DND-41 (cell line): ENCODE data around the gene NPHS1.
"Not testable (repeated sequence)": the region's sequence is repeated elsewhere in the genome, so short reads cannot be mapped to it uniquely, and the experiment has no call there.

ENCODE experiments used
- ATAC-seq: fragments of 200-7000 bp; cut with Tn5 transposase; 3 replicates; pipeline ENCODE4 v1.9.1; 2021; ENCODE audit warnings: low read depth; ENCODE audit not compliant: insufficient read depth
- DNase-seq: peaks from one replicate; pipeline ENCODE4 v3.0.0-alpha.2; 2020
- H2AFZ ChIP-seq: 2 replicates; pipeline ENCODE4 v1.6.0; 2012; ENCODE audit warnings: low read depth, low read length
- H3K27ac ChIP-seq: 2 replicates; pipeline ENCODE4 v1.5.1; 2012; ENCODE audit warnings: low read length, inconsistent platforms
- H3K27me3 ChIP-seq: fragments of 200-600 bp; sonication (generic); 2 replicates; pipeline ENCODE4 v1.6.0; 2012; ENCODE audit warnings: low read length, mild to moderate bottlenecking, inconsistent platforms; ENCODE audit not compliant: insufficient read depth, poor library complexity
- H3K36me3 ChIP-seq: 2 replicates; pipeline ENCODE4 v1.5.1; 2012; ENCODE audit warnings: low read length, inconsistent platforms; ENCODE audit not compliant: insufficient read depth
- H3K4me1 ChIP-seq: 2 replicates; pipeline ENCODE4 v1.5.1; 2012; ENCODE audit warnings: mild to moderate bottlenecking, low read length; ENCODE audit not compliant: insufficient read depth
- H3K4me2 ChIP-seq: 2 replicates; pipeline ENCODE4 v1.6.0; 2012; ENCODE audit warnings: mild to moderate bottlenecking, moderate library complexity, low read length, inconsistent platforms; ENCODE audit not compliant: insufficient read depth
- H3K4me3 ChIP-seq, 2 experiments: fragments of 200-600 bp in 1 of 2; shearing (Covaris generic) in 1 of 2; 2 replicates each; pipeline ENCODE4 v1.5.1; 2012 to 2016; ENCODE audit warnings: inconsistent platforms in 2 of 2, low read length in 2 of 2, mild to moderate bottlenecking in 2 of 2, low read depth in 1 of 2, moderate library complexity in 1 of 2
- H3K79me2 ChIP-seq: 2 replicates; pipeline ENCODE4 v1.6.0; 2012; ENCODE audit warnings: low read length, inconsistent platforms; ENCODE audit not compliant: insufficient read depth
- H3K9ac ChIP-seq: 2 replicates; pipeline ENCODE4 v1.6.0; 2012; ENCODE audit warnings: low read depth, mild to moderate bottlenecking, inconsistent platforms, low read length, moderate library complexity
- H3K9me3 ChIP-seq: 2 replicates; pipeline ENCODE4 v1.5.1; 2012; ENCODE audit warnings: low read length, moderate library complexity, mild to moderate bottlenecking, inconsistent platforms; ENCODE audit not compliant: insufficient read depth, severe bottlenecking
- H4K20me1 ChIP-seq: 2 replicates; pipeline ENCODE4 v1.6.0; 2012; ENCODE audit warnings: low read length; ENCODE audit not compliant: insufficient read depth
- EZH2 ChIP-seq: IDR thresholded peaks from 3 replicates; pipeline ENCODE4 v1.6.1; 2012; ENCODE audit warnings: borderline replicate concordance, low read depth, mild to moderate bottlenecking, moderate library complexity, low read length, inconsistent platforms; ENCODE audit not compliant: severe bottlenecking
- TF ChIP-seq, protein P1 (sequence below): IDR thresholded peaks from 2 replicates; pipeline ENCODE4 v1.5.1; 2012; ENCODE audit warnings: borderline replicate concordance, low read length, moderate library complexity, mild to moderate bottlenecking; ENCODE audit not compliant: poor library complexity, severe bottlenecking; ENCODE audit errors: extremely low read depth

Gene NPHS1

GRCh38 chr19:35870798-35871197, 18.5 kb upstream of the NPHS1 start:
- ATAC-seq: no peak

DNA sequence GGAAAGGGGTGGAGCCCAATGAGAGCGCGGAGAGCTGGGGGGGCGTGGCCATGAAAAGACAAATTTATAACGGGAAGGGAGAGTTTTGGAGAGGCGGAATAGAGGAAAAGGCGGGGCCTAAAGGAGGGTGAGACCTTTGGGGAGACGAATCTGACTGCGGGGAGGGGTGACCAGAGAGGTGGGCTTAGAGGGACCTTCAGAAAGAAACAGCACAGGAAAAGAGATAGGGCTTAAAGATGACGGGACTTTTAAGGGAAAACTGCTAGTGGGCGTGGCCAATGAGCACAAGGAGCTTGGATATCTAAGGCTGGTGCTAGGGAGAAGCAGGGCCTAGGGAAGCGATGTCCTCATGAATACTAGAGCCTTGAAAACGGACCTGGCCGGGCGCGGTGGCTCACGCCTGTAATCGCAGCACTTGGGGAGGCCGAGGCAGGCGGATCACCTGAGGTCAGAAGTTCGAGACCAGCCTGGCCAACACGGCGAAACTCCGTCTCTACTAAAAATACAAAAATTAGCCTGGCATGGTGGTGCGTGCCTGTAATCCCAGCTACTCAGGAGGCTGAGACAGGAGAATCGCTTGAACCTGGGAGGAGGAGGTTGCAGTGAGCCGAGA, 17.9 kb upstream of the NPHS1 start:
- ATAC-seq, H3K27ac ChIP-seq, H3K9ac ChIP-seq, H4K20me1 ChIP-seq, H3K9me3 ChIP-seq, H2AFZ ChIP-seq, H3K36me3 ChIP-seq, DNase-seq, H3K79me2 ChIP-seq, H3K4me2 ChIP-seq, H3K4me3 ChIP-seq: not testable (repeated sequence)
- Histone ChIP-seq H3K27me3 (peaks cover 14% of the 10 kb centered on the region), H3K4me1 (peaks cover 13% of the 10 kb centered on the region)

More at GRCh38 chr19:35870798-35871197, 18.5 kb upstream of the NPHS1 start:
- H3K9me3 ChIP-seq: no peaks in the 10 kb centered on the region
- H2AFZ ChIP-seq: no peak overlapping the region
- no peak overlapping the region for H3K9ac ChIP-seq
- DNase-seq: no peak
- no peaks in the 10 kb centered on the region; the same call in 1 of the 2 replicates for H4K20me1 ChIP-seq
- no peak overlapping the region for H3K4me2 ChIP-seq
- peaks cover 14% of the 10 kb centered on the region for H3K27me3 ChIP-seq
- no peak for TF ChIP-seq EZH2
- TF ChIP-seq, protein P1, sequence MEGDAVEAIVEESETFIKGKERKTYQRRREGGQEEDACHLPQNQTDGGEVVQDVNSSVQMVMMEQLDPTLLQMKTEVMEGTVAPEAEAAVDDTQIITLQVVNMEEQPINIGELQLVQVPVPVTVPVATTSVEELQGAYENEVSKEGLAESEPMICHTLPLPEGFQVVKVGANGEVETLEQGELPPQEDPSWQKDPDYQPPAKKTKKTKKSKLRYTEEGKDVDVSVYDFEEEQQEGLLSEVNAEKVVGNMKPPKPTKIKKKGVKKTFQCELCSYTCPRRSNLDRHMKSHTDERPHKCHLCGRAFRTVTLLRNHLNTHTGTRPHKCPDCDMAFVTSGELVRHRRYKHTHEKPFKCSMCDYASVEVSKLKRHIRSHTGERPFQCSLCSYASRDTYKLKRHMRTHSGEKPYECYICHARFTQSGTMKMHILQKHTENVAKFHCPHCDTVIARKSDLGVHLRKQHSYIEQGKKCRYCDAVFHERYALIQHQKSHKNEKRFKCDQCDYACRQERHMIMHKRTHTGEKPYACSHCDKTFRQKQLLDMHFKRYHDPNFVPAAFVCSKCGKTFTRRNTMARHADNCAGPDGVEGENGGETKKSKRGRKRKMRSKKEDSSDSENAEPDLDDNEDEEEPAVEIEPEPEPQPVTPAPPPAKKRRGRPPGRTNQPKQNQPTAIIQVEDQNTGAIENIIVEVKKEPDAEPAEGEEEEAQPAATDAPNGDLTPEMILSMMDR: peak; percentile 19
- no peak overlapping the region for H3K27ac ChIP-seq
- peaks cover 13% of the 10 kb centered on the region for H3K4me1 ChIP-seq
- no peaks in the 10 kb centered on the region for H3K36me3 ChIP-seq
- no peaks in the 10 kb centered on the region for H3K79me2 ChIP-seq
- H3K4me3 ChIP-seq: no peak overlapping the region

DNA sequence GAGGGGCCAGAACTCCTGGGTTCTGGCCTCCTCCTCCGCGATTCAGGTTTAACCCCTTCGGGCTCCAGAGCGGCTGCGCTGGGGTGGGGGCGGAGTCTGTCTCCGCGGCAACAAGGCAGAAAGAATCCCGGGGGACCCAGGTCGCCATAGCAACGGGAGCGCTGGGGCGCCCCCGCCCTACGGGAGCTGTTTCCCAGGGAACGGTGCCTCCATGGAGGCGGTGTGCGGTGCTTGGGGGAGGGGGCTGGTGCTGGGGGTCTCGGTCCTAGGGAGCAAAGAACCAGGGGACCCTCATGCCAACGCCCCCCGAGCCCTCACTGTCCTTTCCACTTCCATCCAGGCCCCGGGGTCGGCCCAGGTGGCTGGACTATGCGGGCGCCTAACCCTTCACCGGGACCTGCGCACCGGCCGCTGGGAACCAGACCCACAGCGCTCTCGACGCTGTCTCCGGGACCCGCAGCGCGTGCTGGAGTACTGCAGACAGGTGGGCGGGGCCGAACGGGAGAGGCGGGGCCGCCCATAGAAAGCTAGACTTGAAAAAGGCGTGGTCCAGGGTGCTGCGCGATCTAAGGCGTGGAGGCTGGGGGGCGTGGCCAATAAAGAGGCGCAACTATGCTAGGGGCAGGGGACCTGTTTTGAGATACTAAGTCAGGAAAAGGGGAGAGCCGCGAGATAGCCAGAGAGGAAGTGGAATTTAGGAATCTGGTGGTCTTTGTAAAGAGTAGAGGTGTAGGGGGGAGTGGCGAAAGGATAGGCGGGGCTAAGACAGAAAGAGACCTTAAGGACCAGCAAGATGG, 17.2 kb upstream of the NPHS1 start:
- Histone ChIP-seq H3K36me3 (no peaks in the 10 kb centered on the region), H3K27ac (no peak overlapping the region), H3K9me3 (no peaks in the 10 kb centered on the region), H4K20me1 (no peaks in the 10 kb centered on the region; the same call in 1 of the 2 replicates), H3K4me3 (no peak overlapping the region), H3K27me3 (peaks cover 14% of the 10 kb centered on the region), H3K9ac (no peak overlapping the region; the same call in 1 of the 2 replicates), H3K4me1 (peaks cover 13% of the 10 kb centered on the region), H3K4me2 (0 out of 2 replicates have a peak overlapping the region, but pooled peaks have one; percentile 58), H2AFZ (no peak overlapping the region), H3K79me2 (no peaks in the 10 kb centered on the region)
- TF ChIP-seq, protein P1: no peak
- TF ChIP-seq EZH2: no peak
- peak; percentile 20 for DNase-seq
- no peak for ATAC-seq

- ATAC-seq (no peak), DNase-seq (no peak)
- no peak overlapping the region for H2AFZ ChIP-seq
- peak overlapping the region; percentile 58 for H3K4me2 ChIP-seq
- no peaks in the 10 kb centered on the region for H3K79me2 ChIP-seq
- no peaks in the 10 kb centered on the region for H4K20me1 ChIP-seq
- peak overlapping the region; percentile 28; the same call in 1 of the 2 replicates for H3K9ac ChIP-seq
- no peak for TF ChIP-seq EZH2
- TF ChIP-seq, protein P1: no peak
- H3K4me1 ChIP-seq: peaks cover 13% of the 10 kb centered on the region
- no peak overlapping the region for H3K27ac ChIP-seq
- peak overlapping the region in 1 of 2 experiments; percentile 39; a peak in 1 of 4 replicates for H3K4me3 ChIP-seq
- peaks cover 14% of the 10 kb centered on the region for H3K27me3 ChIP-seq
- no peaks in the 10 kb centered on the region for H3K36me3 ChIP-seq
- H3K9me3 ChIP-seq: no peaks in the 10 kb centered on the region
These were observed 16.6 kb upstream of the NPHS1 start for GRCh38 chr19:35868823-35869326.
